Fibroblast of villous mesenchyme (primary cell): Measurements from ENCODE around the gene CLEC18A. TPM values are rescaled to one million over a fixed set of nuclear protein-coding genes. Genes with fewer than 3 reads are reported as not detected.

Source experiments
- DNase-seq: peaks from one replicate; pipeline ENCODE4 v3.0.0-alpha.2; 2010; ENCODE audit warnings: low read depth
- H3K4me3 ChIP-seq: 2 replicates; pipeline ENCODE4 v1.5.1; 2011; ENCODE audit warnings: low read depth, mild to moderate bottlenecking, low read length
- total RNA-seq: library from RNA; depleted of rRNA; stranded (reverse); fragments of >200 nt; gene quantifications from 2 replicates; pipeline ENCODE4 v1.2.3, GENCODE V29; 2012
- TF ChIP-seq, protein P1 (sequence below): IDR thresholded peaks from 2 replicates; pipeline ENCODE4 v1.5.1; 2012; ENCODE audit warnings: low read depth, mild to moderate bottlenecking, low read length; ENCODE audit not compliant: insufficient read depth

CLEC18A gene
- total RNA-seq, 1 donor, result 0.86 TPM

- TF ChIP-seq, protein P1, sequence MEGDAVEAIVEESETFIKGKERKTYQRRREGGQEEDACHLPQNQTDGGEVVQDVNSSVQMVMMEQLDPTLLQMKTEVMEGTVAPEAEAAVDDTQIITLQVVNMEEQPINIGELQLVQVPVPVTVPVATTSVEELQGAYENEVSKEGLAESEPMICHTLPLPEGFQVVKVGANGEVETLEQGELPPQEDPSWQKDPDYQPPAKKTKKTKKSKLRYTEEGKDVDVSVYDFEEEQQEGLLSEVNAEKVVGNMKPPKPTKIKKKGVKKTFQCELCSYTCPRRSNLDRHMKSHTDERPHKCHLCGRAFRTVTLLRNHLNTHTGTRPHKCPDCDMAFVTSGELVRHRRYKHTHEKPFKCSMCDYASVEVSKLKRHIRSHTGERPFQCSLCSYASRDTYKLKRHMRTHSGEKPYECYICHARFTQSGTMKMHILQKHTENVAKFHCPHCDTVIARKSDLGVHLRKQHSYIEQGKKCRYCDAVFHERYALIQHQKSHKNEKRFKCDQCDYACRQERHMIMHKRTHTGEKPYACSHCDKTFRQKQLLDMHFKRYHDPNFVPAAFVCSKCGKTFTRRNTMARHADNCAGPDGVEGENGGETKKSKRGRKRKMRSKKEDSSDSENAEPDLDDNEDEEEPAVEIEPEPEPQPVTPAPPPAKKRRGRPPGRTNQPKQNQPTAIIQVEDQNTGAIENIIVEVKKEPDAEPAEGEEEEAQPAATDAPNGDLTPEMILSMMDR, result no peak
- DNase-seq, result no peak
- no peak overlapping the region for H3K4me3 ChIP-seq
Observed at GRCh38 chr16:69929480-69929879, 21.7 kb upstream of the CLEC18A start.

DNA sequence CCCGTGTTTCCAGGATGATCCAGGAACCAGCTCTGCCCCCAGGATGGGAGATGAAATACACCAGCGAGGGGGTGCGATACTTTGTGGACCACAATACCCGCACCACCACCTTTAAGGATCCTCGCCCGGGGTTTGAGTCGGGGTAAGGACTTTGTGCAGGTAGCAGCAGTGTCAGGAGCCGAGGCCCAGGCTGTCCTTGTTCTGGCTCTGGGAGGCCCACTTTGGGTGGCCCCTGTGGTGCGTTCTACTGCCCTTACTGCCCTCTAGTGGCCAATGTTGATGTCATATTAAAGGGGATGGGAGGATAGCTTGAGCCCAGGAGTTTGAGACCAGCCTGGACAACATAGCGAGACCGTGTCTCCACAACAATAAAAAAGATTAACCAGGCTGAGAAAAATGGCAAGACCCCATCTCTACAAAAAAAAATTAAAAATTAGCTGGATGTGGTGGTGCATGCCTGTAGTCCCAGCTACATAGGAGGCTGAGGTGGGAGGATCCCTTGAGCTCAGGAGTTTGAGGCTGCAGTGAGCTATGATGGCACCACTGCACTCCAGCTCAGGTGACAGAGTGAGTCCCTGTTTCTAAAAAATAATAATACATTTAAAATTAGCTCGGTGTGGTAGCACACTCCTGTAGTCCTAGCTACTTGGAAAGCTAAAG lies 20.9 kb upstream of the CLEC18A start:
- DNase-seq, result peak; percentile 69
- TF ChIP-seq, protein P1, result peak; percentile 69
- no peak overlapping the region for H3K4me3 ChIP-seq

GRCh38 chr16:69931631-69932030 lies 19.5 kb upstream of the CLEC18A start:
- TF ChIP-seq, protein P1, result no peak
- no peak overlapping the region for H3K4me3 ChIP-seq
- DNase-seq, result no peak

DNA sequence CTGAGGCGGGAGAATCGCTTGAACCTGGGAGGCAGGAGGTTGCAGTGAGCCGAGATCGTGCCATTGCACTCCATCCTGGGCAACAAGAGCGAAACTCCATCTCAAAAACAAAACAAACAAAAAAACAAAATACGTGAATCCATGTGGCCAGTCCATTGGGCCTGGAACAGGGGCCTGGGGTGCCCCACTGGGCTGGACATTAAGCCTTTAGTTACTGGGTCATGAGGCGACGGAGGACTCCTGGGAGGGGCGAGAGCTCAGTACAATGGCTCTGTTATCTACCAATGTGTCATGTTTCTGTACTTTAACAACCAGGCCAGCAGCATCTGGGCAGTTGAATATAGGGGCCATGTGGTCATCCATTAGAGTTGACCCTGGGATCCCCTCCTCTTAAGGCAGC lies 18.9 kb upstream of the CLEC18A start:
- TF ChIP-seq, protein P1, result no peak
- H3K4me3 ChIP-seq, result no peak overlapping the region
- no peak for DNase-seq

DNA sequence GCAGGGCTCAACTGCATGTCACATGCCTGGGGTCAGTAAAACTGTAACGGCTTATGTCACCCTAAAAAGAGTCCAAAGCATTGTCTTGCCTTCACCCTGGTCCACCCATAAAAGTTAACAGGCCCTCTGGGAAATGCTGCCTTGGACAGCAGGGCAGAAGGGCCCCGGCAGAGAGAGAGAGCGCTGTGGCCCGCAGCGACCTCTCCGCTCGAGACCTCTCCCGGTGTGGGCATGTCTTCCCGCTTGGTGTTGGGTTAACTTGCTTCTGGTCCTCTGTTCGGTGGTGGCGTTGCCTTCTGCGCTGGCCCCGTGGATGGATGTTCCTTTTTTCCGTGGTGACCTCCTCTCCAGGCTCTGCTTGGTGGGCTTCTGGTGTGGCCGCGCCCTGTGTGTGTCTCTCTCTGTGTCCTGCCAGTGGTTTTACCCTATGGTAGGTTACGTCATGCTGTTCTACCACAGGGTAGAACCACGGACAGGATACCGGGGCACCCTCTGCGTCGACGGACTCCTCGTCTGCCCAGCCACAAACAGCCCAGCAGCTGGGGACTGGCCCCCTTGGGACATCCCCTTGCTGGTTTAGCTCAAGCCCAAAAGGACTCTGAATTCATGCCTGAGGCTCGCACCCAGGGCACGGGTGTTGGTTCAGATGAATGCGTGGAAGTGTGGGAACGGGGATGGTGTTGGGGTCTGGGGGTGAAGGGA lies 18.3 kb upstream of the CLEC18A start:
- no peak overlapping the region for H3K4me3 ChIP-seq
- TF ChIP-seq, protein P1, result no peak
- DNase-seq, result no peak

DNA sequence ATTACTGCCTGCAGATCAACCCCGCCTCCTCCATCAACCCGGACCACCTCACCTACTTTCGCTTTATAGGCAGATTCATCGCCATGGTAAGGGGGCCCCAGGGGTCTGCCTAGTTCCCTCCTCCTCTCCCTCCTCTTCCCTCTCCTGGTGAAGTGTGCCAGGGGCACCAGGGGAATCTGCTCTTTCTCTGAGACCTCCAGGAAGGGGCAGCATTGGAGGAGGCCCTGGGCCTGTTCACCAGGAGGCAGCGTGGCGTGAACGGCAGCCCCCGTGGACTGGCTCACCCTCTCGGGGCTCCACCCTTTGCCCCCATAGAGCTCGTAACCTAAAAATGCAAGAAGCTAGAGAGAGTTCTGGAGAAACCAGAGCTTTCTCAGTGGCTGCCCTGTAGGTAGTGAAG lies 17.1 kb upstream of the CLEC18A start:
- TF ChIP-seq, protein P1, result no peak
- H3K4me3 ChIP-seq, result no peak overlapping the region
- DNase-seq, result no peak
